Omental fat pad (tissue), 4 donors: ENCODE data around the gene MAN1A2. TPM values are rescaled to one million over a fixed set of nuclear protein-coding genes. Genes with fewer than 3 reads are reported as not detected.

Experiments used
- ATAC-seq: fragments of 150-250 bp; one replicate; pipeline ENCODE4 v1.9.1; 2016; ENCODE audit warnings: mild to moderate bottlenecking, moderate library complexity; ENCODE audit not compliant: low FRiP score
- DNase-seq: peaks from one replicate; pipeline ENCODE4 v3.0.0-alpha.2; 2019; ENCODE audit warnings: low spot score
- total RNA-seq, 4 donors: library from RNA; depleted of rRNA; stranded (reverse); fragments of >200 nt; gene quantifications; one replicate each; pipeline ENCODE4 v1.1.0, GENCODE V29; 2016
- TF ChIP-seq, protein P1 (sequence below), 3 donors: fragments of 450-650 bp; IDR thresholded peaks; one replicate each; pipeline ENCODE4 v1.5.1; 2016 to 2017; ENCODE audit warnings: antibody characterized with exemption in 3 of 3, mild to moderate bottlenecking in 3 of 3, moderate library complexity in 2 of 3

The MAN1A2 gene
- total RNA-seq, 4 donors from 2014 or later: 32.9 to 50.7 (median 42.1) TPM

DNA sequence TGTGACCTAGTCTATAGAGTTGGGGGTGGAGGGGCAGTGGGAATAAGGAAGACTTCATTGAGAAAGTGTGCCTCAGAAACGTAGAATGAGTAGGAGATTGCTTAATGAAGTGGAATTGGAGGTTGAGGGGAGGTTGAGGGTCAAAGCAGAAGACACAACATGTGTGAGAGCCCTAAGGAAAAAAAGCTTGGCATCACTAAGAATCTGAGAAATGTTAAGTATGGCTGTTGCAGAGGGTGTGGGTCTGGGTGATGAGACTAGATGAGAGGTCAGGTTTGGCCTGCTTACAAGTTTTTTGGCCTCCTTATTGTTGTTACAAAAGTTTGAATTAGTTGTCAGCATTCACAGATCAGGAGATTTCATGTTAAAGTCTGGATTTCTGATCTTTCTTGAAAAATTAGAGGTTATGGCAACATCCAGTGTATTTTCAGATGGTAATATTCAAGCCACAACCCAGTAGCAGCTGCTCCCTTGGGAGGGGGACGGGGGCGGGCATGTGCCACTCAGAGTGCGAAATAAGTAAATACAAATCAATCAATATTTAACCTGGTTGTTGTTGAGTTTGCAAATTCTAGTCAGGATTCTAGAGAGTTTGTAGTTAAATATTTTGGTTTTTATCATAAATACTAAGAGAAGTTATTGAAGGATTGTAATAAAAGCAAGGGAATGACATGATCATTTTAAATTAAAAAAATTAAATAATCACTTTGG, 4.3 kb downstream of the MAN1A2 start:
- ATAC-seq (no peak), DNase-seq (no peak)
- TF ChIP-seq, protein P1, sequence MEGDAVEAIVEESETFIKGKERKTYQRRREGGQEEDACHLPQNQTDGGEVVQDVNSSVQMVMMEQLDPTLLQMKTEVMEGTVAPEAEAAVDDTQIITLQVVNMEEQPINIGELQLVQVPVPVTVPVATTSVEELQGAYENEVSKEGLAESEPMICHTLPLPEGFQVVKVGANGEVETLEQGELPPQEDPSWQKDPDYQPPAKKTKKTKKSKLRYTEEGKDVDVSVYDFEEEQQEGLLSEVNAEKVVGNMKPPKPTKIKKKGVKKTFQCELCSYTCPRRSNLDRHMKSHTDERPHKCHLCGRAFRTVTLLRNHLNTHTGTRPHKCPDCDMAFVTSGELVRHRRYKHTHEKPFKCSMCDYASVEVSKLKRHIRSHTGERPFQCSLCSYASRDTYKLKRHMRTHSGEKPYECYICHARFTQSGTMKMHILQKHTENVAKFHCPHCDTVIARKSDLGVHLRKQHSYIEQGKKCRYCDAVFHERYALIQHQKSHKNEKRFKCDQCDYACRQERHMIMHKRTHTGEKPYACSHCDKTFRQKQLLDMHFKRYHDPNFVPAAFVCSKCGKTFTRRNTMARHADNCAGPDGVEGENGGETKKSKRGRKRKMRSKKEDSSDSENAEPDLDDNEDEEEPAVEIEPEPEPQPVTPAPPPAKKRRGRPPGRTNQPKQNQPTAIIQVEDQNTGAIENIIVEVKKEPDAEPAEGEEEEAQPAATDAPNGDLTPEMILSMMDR (IDR thresholded peaks at IDR 0.05): no peak

DNA sequence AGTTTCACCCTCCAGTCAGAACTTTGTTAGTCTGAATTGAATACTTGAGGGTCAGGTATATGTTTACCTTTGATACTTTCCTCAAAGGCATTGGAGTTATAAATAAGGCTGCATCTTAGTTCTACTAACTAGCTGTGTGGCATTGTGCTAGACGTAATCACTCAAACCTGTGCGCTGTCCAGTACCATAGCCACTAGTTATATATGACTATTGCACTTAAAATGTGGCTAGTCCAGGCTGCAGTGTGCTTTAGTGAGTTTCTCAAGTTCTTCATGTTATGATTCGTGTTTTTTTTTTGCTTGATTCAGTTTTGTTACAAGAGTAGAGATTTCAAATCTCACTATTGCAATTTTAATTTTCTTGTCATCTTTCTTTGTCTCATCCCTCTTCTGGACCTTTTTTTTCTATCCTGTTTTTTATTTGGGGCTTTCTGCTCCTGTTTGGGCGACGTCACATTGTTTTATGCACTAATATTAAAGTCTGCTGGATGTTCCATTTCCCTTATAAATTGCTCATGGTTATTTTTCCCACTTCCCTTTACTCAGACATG, 5.7 kb downstream of the MAN1A2 start:
- ATAC-seq (no peak), DNase-seq (no peak)
- TF ChIP-seq, protein P1 (IDR thresholded peaks at IDR 0.05): no peak

DNA sequence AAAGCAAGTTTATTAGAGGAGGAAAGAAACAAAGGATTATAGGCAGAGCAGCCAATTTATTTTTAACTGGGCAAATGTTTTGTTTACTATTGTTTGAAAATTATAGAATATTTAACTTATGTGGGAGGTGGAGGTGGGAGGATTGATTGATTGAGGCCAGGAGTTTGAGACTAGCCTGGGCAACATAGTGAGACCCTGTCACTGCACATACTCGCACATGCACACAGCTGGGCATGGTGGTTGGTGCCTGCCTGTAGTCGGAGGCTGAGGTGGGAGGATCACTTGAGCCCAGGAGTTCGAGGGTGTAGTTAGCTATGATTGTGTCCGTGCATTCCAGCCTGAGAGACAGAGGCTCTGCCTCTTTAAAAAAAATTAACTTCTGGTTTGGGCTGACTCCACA, 6.7 kb downstream of the MAN1A2 start:
- DNase-seq (no peak), ATAC-seq (no peak)
- TF ChIP-seq, protein P1 (IDR thresholded peaks at IDR 0.05): no peak

DNA sequence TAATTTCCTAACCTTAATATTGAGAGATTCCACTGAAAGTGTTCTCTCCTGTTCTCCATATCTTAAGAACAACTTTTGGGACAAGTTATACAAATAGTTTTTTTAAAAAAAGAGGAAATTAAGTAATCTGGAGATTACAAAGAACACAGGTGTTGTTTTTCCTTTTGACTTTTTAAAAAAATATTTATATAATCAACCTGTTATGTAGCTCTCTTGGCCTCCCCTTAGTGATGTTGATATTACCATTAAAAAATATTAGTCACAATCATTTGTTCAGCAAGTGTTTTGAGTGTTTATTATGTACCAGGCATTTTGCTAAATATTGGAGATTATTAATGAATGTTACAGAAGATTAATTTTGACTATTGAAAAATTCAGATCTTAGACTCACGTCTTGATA, 8.1 kb downstream of the MAN1A2 start:
- TF ChIP-seq, protein P1 (IDR thresholded peaks at IDR 0.05): no peak
- ATAC-seq (no peak), DNase-seq (no peak)

DNA sequence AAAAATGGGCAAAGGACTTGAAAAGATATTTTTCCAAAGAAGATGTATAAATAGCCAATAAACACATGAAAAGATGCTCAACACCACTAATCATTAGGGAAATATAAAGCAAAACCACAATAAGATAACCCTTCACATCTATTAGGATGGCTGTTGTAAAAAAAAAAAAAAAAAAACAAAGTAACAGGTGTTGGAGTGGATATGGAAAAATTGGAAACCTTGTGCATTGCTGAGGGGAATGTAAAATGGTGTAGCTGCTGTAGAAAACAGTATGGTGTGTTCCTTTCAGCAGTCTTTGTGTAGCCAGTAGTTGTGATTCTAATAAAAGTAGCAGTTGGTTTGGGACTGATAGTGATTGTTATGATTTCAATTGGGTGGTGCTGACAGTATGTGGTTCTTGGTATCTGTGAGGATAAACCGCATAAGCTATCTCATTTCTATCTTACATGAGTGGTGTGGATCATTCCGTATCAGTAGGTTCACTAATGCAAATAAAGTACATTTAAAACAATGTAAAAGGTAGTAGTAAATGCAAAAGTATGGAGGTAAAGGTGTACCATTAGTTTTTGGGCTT, 19.9 kb downstream of the MAN1A2 start:
- no peak for ATAC-seq
- DNase-seq: no peak
- TF ChIP-seq, protein P1 (IDR thresholded peaks at IDR 0.05): no peak

DNA sequence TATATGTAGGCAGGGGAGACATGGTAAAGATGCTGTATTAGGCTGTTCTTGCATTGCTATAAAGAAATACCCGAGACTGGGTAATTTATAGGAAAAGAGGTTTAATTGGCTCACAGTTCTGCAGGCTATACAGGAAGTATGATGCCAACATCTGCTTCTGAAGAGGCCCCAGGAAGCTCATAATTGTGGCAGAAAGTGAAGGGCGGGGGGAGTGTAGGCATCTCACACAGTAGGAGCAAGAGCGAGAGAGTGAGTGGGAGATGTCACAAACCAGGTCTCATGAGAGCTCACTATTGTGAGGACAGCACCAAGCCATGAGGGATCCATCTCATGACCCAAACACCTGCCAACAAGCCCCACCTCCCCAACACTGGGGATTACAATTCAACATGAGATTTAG, 21.1 kb downstream of the MAN1A2 start:
- TF ChIP-seq, protein P1 (IDR thresholded peaks at IDR 0.05): no peak
- DNase-seq (no peak), ATAC-seq (no peak)

DNA sequence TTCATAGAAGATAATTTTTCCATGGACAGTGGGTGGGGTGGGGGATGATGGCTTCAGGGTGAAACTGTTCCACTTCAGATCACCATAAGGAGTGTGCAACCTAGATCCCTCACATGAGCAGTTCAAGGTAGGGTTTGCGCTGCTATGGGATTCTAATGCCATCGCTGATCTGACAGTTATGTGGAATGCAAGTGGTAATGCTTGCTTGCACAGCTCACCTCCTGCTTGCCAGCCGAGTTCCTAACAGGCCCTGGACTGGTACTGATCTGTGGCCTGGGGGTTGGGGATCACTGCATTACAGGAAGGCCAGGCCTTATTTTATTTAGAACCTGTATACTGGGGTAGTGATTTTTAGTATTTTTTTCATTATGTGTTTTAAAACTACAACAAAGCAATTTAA, 22.0 kb downstream of the MAN1A2 start:
- no peak for DNase-seq
- ATAC-seq: no peak
- TF ChIP-seq, protein P1 (IDR thresholded peaks at IDR 0.05): no peak
